Activated CD8-positive, alpha-beta T cell treated with anti-CD3 and anti-CD28 coated beads for 36 hours (primary cell): ENCODE data around the gene CSNK2A1. TPM values are rescaled to one million over a fixed set of nuclear protein-coding genes. Genes with fewer than 3 reads are reported as not detected.
"Not testable (repeated sequence)": the region's sequence is repeated elsewhere in the genome, so short reads cannot be mapped to it uniquely, and the experiment has no call there.

Source experiments
- ATAC-seq: fragments of 200-7000 bp; cut with Tn5 transposase; one replicate; pipeline ENCODE4 v1.10.0; 2021; ENCODE audit warnings: mild to moderate bottlenecking, moderate library complexity
- CTCF ChIA-PET: fragments of 350-600 bp; sonication (Branson Sonifier 250); formaldehyde crosslinking; loops from one replicate; lab custom pipeline; 2021; ENCODE audit warnings: antibody characterized with exemption; lab: Charles Lee
- POLR2A ChIA-PET: fragments of 350-600 bp; sonication (Branson Sonifier 250); formaldehyde crosslinking; loops from one replicate; lab custom pipeline; 2021; ENCODE audit warnings: antibody characterized with exemption; lab: Charles Lee
- DNase-seq: peaks from one replicate; pipeline ENCODE4 v3.0.0-alpha.2; 2020
- H3K27ac Mint-ChIP-seq: one replicate; pipeline ENCODE4 v1.8.0; 2021; ENCODE audit warnings: mild to moderate bottlenecking, mixed read lengths
- H3K27me3 Mint-ChIP-seq: one replicate; pipeline ENCODE4 v1.8.0; 2021; ENCODE audit warnings: mixed read lengths
- H3K36me3 Mint-ChIP-seq: one replicate; pipeline ENCODE4 v1.8.0; 2021; ENCODE audit warnings: low read depth, mixed read lengths
- H3K4me1 Mint-ChIP-seq: one replicate; pipeline ENCODE4 v1.8.0; 2021; ENCODE audit warnings: low read depth, mixed read lengths
- H3K4me3 Mint-ChIP-seq: one replicate; pipeline ENCODE4 v1.8.0; 2021; ENCODE audit warnings: mild to moderate bottlenecking, moderate library complexity, mixed read lengths
- H3K9me3 Mint-ChIP-seq: one replicate; pipeline ENCODE4 v1.8.0; 2021; ENCODE audit warnings: mixed read lengths
- intact Hi-C: fragments of 100-400 bp; cut with micrococcal nuclease; formaldehyde crosslinking; loops from one replicate; pipeline ENCODE4 v1.10.0; 2022
- total RNA-seq, 2 experiments: library from RNA; stranded (reverse); gene quantifications; one replicate each; pipeline ENCODE4 v1.2.3, GENCODE V29; 2021
- TF ChIP-seq, protein P1 (sequence below): fragments of 200-600 bp; IDR thresholded peaks from one replicate; pipeline ENCODE4 v1.8.0; 2022; ENCODE audit warnings: antibody characterized with exemption, mild to moderate bottlenecking

Gene CSNK2A1
- total RNA-seq, 2 experiments from 2014 or later: 169 to 174 TPM

DNA sequence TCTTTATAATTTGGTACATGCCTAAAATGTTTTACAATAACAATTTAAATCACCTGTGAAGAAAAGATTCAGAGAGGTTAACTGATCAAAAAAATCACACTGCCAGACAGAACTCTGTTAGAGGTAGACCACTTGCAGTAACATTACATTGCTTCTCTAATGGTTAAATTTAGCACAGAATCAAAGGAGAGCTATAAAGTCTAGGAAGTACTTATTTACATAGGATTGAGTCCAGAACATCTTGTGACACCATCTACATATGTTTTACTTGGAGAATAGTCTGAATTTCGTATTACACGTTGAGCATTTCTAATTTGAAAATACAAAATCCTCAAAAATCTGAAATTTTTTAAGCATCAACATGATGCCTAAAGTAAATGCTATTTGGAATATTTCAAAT is 64.1 kb downstream of the CSNK2A1 start:
- TF ChIP-seq, protein P1, sequence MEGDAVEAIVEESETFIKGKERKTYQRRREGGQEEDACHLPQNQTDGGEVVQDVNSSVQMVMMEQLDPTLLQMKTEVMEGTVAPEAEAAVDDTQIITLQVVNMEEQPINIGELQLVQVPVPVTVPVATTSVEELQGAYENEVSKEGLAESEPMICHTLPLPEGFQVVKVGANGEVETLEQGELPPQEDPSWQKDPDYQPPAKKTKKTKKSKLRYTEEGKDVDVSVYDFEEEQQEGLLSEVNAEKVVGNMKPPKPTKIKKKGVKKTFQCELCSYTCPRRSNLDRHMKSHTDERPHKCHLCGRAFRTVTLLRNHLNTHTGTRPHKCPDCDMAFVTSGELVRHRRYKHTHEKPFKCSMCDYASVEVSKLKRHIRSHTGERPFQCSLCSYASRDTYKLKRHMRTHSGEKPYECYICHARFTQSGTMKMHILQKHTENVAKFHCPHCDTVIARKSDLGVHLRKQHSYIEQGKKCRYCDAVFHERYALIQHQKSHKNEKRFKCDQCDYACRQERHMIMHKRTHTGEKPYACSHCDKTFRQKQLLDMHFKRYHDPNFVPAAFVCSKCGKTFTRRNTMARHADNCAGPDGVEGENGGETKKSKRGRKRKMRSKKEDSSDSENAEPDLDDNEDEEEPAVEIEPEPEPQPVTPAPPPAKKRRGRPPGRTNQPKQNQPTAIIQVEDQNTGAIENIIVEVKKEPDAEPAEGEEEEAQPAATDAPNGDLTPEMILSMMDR: no peak
- ChIA-PET CTCF (interaction anchor here (0.6 to 2.5 kb wide), 11 partner anchors 10 to 166 kb away, joined by 3 to 8 read pairs (median 5); no protein-coding TSS in a partner anchor), POLR2A (no interaction called here)
- no peak for DNase-seq
- intact Hi-C loops: loop anchor here (1.0 kb wide), 1 partner anchor 125 kb away; no protein-coding TSS in a partner anchor
- Mint-ChIP-seq H3K4me1 (peaks cover 18% of the 10 kb centered on the region), H3K4me3 (no peak overlapping the region), H3K27me3 (no peaks in the 10 kb centered on the region), H3K27ac (no peak overlapping the region), H3K36me3 (peaks cover 33% of the 10 kb centered on the region), H3K9me3 (no peaks in the 10 kb centered on the region)
- no peak for ATAC-seq

DNA sequence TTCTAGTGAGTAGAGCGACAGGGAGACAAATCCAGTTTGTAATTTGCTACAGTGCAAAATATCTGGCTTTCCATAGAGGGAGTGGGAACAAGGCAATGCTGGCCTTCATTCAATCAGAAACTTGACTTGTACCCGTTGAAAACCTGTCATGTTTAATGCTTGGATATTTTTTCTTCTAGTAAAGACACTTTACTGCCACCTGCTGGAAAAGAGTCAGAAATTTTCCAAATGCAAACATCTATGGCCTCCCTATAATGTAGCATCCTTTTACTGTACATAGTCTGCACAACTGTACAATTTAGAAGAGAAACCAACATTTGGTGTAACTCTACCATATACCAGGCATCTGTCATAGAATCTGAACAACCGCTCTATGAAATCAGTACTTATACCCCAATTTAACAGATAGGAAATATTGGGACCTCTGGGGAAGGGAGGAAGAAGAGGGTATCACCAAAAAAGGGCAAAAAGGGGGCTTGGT is 64.6 kb downstream of the CSNK2A1 start:
- DNase-seq (peak; percentile 38), ATAC-seq (peak; percentile 72)
- H3K27ac Mint-ChIP-seq: no peak overlapping the region
- H3K27me3 Mint-ChIP-seq: no peaks in the 10 kb centered on the region
- H3K9me3 Mint-ChIP-seq: no peaks in the 10 kb centered on the region
- intact Hi-C loops: loop anchor here (1.0 kb wide), 1 partner anchor 125 kb away; no protein-coding TSS in a partner anchor
- TF ChIP-seq, protein P1: peak; percentile 84
- H3K4me1 Mint-ChIP-seq: peaks cover 18% of the 10 kb centered on the region
- H3K4me3 Mint-ChIP-seq: no peak overlapping the region
- peaks cover 28% of the 10 kb centered on the region for H3K36me3 Mint-ChIP-seq
- ChIA-PET POLR2A (interaction anchor here (1.0 kb wide), 1 partner anchor 113 kb away, joined by 3 read pairs; no protein-coding TSS in a partner anchor), CTCF (interaction anchor here (0.6 to 2.5 kb wide), 13 partner anchors 12 to 167 kb away, joined by 3 to 12 read pairs (median 4); no protein-coding TSS in a partner anchor)

DNA sequence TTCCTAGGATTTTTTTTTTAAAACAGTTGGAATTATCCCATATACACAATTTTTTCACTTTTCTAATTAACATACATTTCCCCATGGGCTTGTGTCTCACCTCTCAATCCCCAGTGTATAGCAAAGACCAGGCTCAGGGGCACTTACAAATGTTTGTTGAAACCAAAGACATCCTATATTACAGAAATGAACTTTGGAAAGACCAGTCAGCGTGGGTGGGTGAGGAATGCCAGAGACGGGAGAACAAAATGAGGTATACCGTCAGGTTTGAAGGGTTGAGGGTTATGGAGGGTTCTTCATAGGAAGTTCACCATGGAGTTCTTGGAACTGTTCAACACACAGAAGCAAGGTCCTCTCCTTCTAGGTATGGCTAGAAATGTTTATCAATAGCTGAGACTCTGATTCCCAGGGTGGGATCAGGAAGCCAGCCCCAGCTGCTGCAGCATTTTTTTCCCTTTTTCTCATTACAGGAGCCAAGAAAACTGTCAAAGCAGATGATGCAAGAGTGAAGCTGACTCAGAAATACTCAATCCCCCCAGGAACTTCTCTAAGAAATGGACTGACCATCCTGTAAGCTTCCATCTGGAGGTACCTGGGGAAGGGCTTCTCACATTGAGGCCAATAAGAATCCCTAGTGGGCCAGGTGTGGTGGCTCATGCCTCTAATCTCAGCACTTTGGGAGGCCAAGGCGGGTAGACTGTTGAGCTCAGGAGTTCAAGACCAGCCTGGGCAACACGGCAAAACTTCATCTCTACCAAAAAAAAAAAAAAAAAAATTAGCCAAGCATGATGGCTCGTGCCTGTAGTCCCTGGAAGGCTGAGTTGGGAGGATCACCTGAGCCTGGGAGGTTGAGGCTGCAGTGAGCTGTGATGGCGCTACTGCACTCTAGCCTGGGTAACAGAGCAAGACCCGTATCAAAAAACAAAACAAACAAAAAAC is 65.3 kb downstream of the CSNK2A1 start:
- ATAC-seq (no peak), DNase-seq (no peak)
- no peak overlapping the region for H3K4me3 Mint-ChIP-seq
- H3K9me3 Mint-ChIP-seq: no peaks in the 10 kb centered on the region
- H3K4me1 Mint-ChIP-seq: peaks cover 18% of the 10 kb centered on the region
- ChIA-PET CTCF (interaction anchor here (0.7 to 2.5 kb wide), 12 partner anchors 15 to 270 kb away, joined by 3 to 12 read pairs (median 5); no protein-coding TSS in a partner anchor), POLR2A (interaction anchor here (1.0 kb wide), 1 partner anchor 112 kb away, joined by 3 read pairs; no protein-coding TSS in a partner anchor)
- H3K27ac Mint-ChIP-seq: no peak overlapping the region
- TF ChIP-seq, protein P1: no peak
- intact Hi-C loops: no loop called here
- peaks cover 25% of the 10 kb centered on the region for H3K36me3 Mint-ChIP-seq
- H3K27me3 Mint-ChIP-seq: no peaks in the 10 kb centered on the region

DNA sequence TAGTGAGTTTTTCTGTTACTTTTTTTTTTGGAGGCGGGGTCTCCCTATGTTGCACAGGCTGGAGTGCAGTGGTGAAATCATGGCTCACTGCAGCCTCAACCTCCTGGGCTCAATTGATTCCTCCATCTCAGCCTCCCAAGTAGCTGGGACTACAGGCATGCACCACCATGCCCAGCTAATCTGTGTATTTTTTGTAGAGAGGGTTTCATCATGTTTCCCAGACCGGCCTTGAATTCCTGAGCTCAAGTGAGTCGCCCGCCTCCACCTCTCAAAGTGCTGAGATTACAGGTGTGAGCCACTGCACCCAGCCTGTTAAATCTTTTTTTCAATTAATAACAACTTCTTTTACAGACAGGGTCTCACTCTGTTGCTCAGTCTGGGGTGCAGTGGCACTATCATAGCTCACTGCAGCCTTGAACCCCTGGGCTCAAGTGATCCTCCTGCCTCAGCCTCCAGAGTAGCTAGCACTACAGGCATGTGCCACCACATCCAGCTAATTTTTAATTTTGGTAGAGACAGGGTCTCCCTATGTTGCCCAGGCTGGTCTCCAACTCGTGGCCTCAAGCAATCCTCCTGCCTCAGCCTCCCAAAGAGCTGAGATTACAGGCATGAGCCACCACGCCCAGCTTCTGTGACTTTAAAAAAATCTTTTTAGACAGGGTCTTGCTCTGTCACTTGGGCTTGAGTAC is 66.9 kb downstream of the CSNK2A1 start:
- ATAC-seq, H3K27me3 Mint-ChIP-seq, DNase-seq, H3K4me3 Mint-ChIP-seq, H3K27ac Mint-ChIP-seq, H3K9me3 Mint-ChIP-seq, H3K4me1 Mint-ChIP-seq, intact Hi-C loops: not testable (repeated sequence)
- peaks cover 16% of the 10 kb centered on the region for H3K36me3 Mint-ChIP-seq
- ChIA-PET POLR2A (interaction anchor here (0.7 to 1.8 kb wide), 4 partner anchors 11 to 178 kb away, joined by 3 to 4 read pairs (median 3); no protein-coding TSS in a partner anchor), CTCF (interaction anchor here (1.0 to 2.5 kb wide), 5 partner anchors 11 to 123 kb away, joined by 3 to 16 read pairs (median 7); no protein-coding TSS in a partner anchor)
